A549 (cell line): ENCODE measurements around the gene MRPS6.

Experiments used
- REST ChIP-seq: fragments of 200-600 bp; sonication (generic); IDR thresholded peaks from 2 replicates; pipeline ENCODE4 v1.6.1; 2016; ENCODE audit warnings: antibody characterized with exemption, mild to moderate bottlenecking, moderate library complexity
- TF ChIP-seq, protein P1 (sequence below): fragments of 450-650 bp; IDR thresholded peaks from 2 replicates; pipeline ENCODE4 v1.6.1; 2014; ENCODE audit warnings: antibody characterized with exemption

DNA sequence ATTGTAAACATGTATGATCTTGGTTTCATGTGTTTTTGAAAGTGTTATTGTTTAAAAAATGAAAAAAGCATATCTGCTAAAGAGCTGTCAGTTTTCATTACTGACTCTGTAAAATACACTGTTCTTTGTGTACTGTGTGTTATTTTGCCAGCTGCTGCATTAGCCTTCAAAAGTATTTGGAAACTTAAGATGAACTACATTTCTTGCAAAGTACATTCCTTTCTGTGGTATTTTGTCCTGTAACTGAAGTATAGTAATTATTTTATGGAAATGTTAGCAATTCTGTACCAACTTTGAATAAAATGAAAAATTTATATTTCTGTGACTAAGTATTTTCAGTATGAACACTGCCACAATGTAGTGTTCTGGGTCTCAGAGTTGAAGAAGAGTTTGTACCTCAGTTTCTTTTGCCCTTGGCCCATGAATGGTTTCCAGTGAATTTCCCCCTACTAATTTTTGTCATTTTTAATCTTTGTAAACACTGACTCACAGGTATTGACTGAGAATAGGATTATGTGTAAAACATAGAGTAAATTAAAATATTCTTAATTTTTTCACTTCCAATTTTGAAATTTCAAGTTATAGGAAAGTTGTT, 32.7 kb downstream of the MRPS6 start:
- no peak for TF ChIP-seq REST
- TF ChIP-seq, protein P1, sequence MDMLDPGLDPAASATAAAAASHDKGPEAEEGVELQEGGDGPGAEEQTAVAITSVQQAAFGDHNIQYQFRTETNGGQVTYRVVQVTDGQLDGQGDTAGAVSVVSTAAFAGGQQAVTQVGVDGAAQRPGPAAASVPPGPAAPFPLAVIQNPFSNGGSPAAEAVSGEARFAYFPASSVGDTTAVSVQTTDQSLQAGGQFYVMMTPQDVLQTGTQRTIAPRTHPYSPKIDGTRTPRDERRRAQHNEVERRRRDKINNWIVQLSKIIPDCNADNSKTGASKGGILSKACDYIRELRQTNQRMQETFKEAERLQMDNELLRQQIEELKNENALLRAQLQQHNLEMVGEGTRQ: no peak
